H9 (cell line): ENCODE data around the gene NUP188. TPM values are rescaled to one million over a fixed set of nuclear protein-coding genes. Genes with fewer than 3 reads are reported as not detected.

Experiments used
- DNase-seq: peaks from one replicate; pipeline ENCODE4 v3.0.0-alpha.2; 2017
- H2AFZ ChIP-seq: one replicate; pipeline ENCODE4 v1.6.1; 2013; ENCODE audit warnings: mild to moderate bottlenecking, low read length, control low read depth, moderate library complexity
- H2AK5ac ChIP-seq: 2 replicates; pipeline ENCODE4 v1.6.1; 2013; ENCODE audit warnings: low read length, control low read depth, mixed read lengths; ENCODE audit not compliant: insufficient read length
- H2BK120ac ChIP-seq: one replicate; pipeline ENCODE4 v1.6.1; 2013; ENCODE audit warnings: low read depth, mild to moderate bottlenecking, low read length, control low read depth, inconsistent platforms; ENCODE audit not compliant: poor library complexity, severe bottlenecking
- H2BK12ac ChIP-seq: 2 replicates; pipeline ENCODE4 v1.6.1; 2013; ENCODE audit warnings: low read length, control low read depth, mixed read lengths, low read depth; ENCODE audit not compliant: insufficient read length
- H2BK15ac ChIP-seq: 2 replicates; pipeline ENCODE4 v1.6.1; 2013; ENCODE audit warnings: low read depth, low read length, control low read depth
- H2BK20ac ChIP-seq: one replicate; pipeline ENCODE4 v1.6.1; 2013; ENCODE audit warnings: low read depth, mild to moderate bottlenecking, low read length, control low read depth, inconsistent platforms; ENCODE audit not compliant: poor library complexity, severe bottlenecking
- H2BK5ac ChIP-seq: 2 replicates; pipeline ENCODE4 v1.6.1; 2013; ENCODE audit warnings: low read length, control low read depth, mixed read lengths; ENCODE audit not compliant: insufficient read length
- H3K14ac ChIP-seq: 2 replicates; pipeline ENCODE4 v1.6.1; 2013; ENCODE audit warnings: low read length, control low read depth; ENCODE audit not compliant: insufficient read depth
- H3K18ac ChIP-seq: 2 replicates; pipeline ENCODE4 v1.6.1; 2013; ENCODE audit warnings: low read depth, mild to moderate bottlenecking, mixed read lengths, low read length, control low read depth; ENCODE audit not compliant: insufficient read length
- H3K23ac ChIP-seq: 2 replicates; pipeline ENCODE4 v1.6.1; 2013; ENCODE audit warnings: low read length, control low read depth, mixed read lengths, low read depth; ENCODE audit not compliant: insufficient read length
- H3K23me2 ChIP-seq: 2 replicates; pipeline ENCODE4 v1.6.1; 2013; ENCODE audit warnings: low read depth, mild to moderate bottlenecking, mixed read lengths, low read length, control low read depth; ENCODE audit not compliant: insufficient read length, poor library complexity, severe bottlenecking
- H3K27ac ChIP-seq: 2 replicates; pipeline ENCODE4 v1.5.1; 2013; ENCODE audit warnings: low read length, control low read depth, mixed read lengths, low read depth; ENCODE audit not compliant: insufficient read length
- H3K27me3 ChIP-seq: 2 replicates; pipeline ENCODE4 v1.6.1; 2013; ENCODE audit warnings: low read length, control low read depth, inconsistent platforms; ENCODE audit not compliant: insufficient read depth
- H3K4ac ChIP-seq: 2 replicates; pipeline ENCODE4 v1.6.1; 2013; ENCODE audit warnings: low read depth, mild to moderate bottlenecking, control low read depth, inconsistent platforms, low read length, moderate library complexity
- H3K4me1 ChIP-seq: 2 replicates; pipeline ENCODE4 v1.6.1; 2013; ENCODE audit warnings: low read length, control low read depth, inconsistent platforms; ENCODE audit not compliant: insufficient read depth
- H3K4me2 ChIP-seq: 2 replicates; pipeline ENCODE4 v1.6.1; 2013; ENCODE audit warnings: low read length, control low read depth, mixed read lengths; ENCODE audit not compliant: insufficient read length, insufficient read depth
- H3K56ac ChIP-seq: 2 replicates; pipeline ENCODE4 v1.6.1; 2013; ENCODE audit warnings: low read depth, mild to moderate bottlenecking, mixed read lengths, low read length, control low read depth; ENCODE audit not compliant: insufficient read length
- H3K79me1 ChIP-seq: 2 replicates; pipeline ENCODE4 v1.6.1; 2013; ENCODE audit warnings: low read depth, mild to moderate bottlenecking, moderate library complexity, low read length, control low read depth, inconsistent platforms; ENCODE audit not compliant: insufficient read depth, poor library complexity, severe bottlenecking
- H3K79me2 ChIP-seq: 2 replicates; pipeline ENCODE4 v1.6.1; 2013; ENCODE audit warnings: low read length, control low read depth, inconsistent platforms; ENCODE audit not compliant: insufficient read depth
- H3K9ac ChIP-seq: 2 replicates; pipeline ENCODE4 v1.6.1; 2013; ENCODE audit warnings: low read length, control low read depth, mixed read lengths; ENCODE audit not compliant: insufficient read length; ENCODE audit errors: extremely low read depth
- H3K9me3 ChIP-seq: one replicate; pipeline ENCODE4 v1.6.1; 2013; ENCODE audit warnings: low read depth, low read length, inconsistent platforms; ENCODE audit not compliant: control insufficient read depth
- H3T11ph ChIP-seq: one replicate; pipeline ENCODE4 v1.6.1; 2013; ENCODE audit warnings: mild to moderate bottlenecking, low read length, control low read depth, inconsistent platforms
- H4K20me1 ChIP-seq: one replicate; pipeline ENCODE4 v1.6.1; 2013; ENCODE audit not compliant: control insufficient read depth, insufficient read length, insufficient read depth
- H4K5ac ChIP-seq: 2 replicates; pipeline ENCODE4 v1.6.1; 2013; ENCODE audit warnings: low read depth, mild to moderate bottlenecking, mixed read lengths, low read length, control low read depth; ENCODE audit not compliant: insufficient read length
- H4K8ac ChIP-seq: replicated peaks from 2 replicates; pipeline ENCODE4 v1.6.1; 2013; ENCODE audit warnings: low read length, control low read depth, mixed read lengths, low read depth; ENCODE audit not compliant: insufficient read length
- H4K91ac ChIP-seq: 2 replicates; pipeline ENCODE4 v1.6.1; 2013; ENCODE audit warnings: low read depth, mild to moderate bottlenecking, moderate library complexity, mixed read lengths, low read length, control low read depth; ENCODE audit not compliant: insufficient read length
- H3K27ac Mint-ChIP-seq, 3 experiments: 2 replicates in 2 of 3; 3 replicates in 1 of 3; pipeline ENCODE4 v1.8.0; 2020 to 2021; ENCODE audit warnings: mixed read lengths in 3 of 3, mild to moderate bottlenecking in 1 of 3, moderate library complexity in 1 of 3
- H3K27me3 Mint-ChIP-seq: 2 replicates; pipeline ENCODE4 v1.8.0; 2021; ENCODE audit warnings: low read depth, mild to moderate bottlenecking, moderate library complexity, mixed read lengths
- H3K36me3 Mint-ChIP-seq, 3 experiments: 2 replicates in 2 of 3; 3 replicates in 1 of 3; pipeline ENCODE4 v1.8.0; 2020 to 2021; ENCODE audit warnings: low read depth in 3 of 3, mixed read lengths in 3 of 3; ENCODE audit not compliant: insufficient read depth in 1 of 3
- H3K4me1 Mint-ChIP-seq, 2 experiments: 2 replicates each; pipeline ENCODE4 v1.8.0; 2020; ENCODE audit warnings: mixed read lengths in 2 of 2
- H3K4me3 Mint-ChIP-seq, 2 experiments: 2 replicates in 1 of 2; 3 replicates in 1 of 2; pipeline ENCODE4 v1.8.0; 2020 to 2021; ENCODE audit warnings: mild to moderate bottlenecking in 2 of 2, mixed read lengths in 2 of 2, moderate library complexity in 1 of 2
- H3K9me3 Mint-ChIP-seq, 2 experiments: 2 replicates in 1 of 2; 3 replicates in 1 of 2; pipeline ENCODE4 v1.8.0; 2020; ENCODE audit warnings: mild to moderate bottlenecking in 2 of 2, mixed read lengths in 2 of 2, moderate library complexity in 1 of 2
- WGBS: extraction: QIAGEN DNeasy Blood & Tissue Kit; methylation state at CpG from one replicate; pipeline ENCODE4 v1.1.7; 2013; ENCODE audit warnings: missing lambda C conversion rate, low lambda C conversion rate, mixed read lengths; ENCODE audit not compliant: insufficient read length; ENCODE audit errors: extremely low coverage; 5-methylcytosine and 5-hydroxymethylcytosine counted together
- total RNA-seq: library from RNA; stranded (reverse); gene quantifications from 2 replicates; pipeline ENCODE4 v1.2.1, GENCODE V29; 2021
- TF ChIP-seq, protein P1 (sequence below): fragments of 200-600 bp; sonication (generic); conservative IDR thresholded peaks from 3 replicates; pipeline ENCODE4 v1.8.0; 2021; ENCODE audit warnings: antibody characterized with exemption, mild to moderate bottlenecking

The NUP188 gene
- total RNA-seq, 1 experiment from 2014 or later: 101 TPM

DNA sequence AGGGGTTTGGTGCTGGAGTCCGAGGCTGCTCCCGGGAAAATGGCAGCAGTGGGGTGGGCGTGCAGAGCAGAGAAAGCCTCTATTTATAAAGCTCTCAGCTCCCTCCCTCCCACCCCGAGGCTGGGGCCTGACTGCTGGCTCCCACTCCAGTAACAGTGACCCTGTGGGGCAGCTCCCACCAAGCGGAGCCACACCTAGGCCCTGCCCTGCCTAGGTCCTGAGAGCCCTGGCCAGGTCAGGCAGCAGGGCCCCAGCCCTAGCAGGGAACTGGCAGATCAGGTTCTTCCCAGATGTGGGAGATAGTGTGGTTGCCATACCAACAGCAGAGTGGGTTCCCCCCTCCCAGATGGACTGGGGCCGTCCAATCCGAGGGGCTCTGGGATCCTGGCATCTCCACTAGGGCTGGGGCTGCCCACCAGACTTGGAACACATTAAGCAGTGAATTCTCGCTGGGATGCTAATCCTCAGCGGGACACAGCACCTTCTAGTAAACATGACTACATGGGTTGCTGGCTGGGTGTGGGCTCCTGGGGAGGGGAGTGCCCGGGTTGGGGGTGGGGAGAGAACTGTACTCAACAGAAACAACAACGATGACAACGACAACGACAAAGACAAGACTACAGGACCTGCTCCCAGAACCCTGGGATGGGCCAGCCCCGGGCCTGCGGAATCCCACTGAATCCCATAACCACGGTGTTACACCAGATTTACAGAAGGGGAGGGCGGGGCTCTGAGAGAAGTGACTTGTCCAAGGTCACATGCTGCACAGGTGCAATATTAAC is 79.1 kb downstream of the NUP188 start:
- no peaks in the 10 kb centered on the region for H4K20me1 ChIP-seq
- H4K91ac ChIP-seq: no peak overlapping the region
- no peaks in the 10 kb centered on the region for H3K27me3 ChIP-seq
- H3K79me1 ChIP-seq: peaks cover 12% of the 10 kb centered on the region
- H3K23ac ChIP-seq: no peak overlapping the region
- Mint-ChIP-seq H3K36me3 (peaks cover 2 to 5% (median 4%) of the 10 kb centered on the region in 3 experiments; a peak in 6 of 7 replicates), H3K4me3 (peak overlapping the region; percentile 76 to 90), H3K4me1 (peaks cover 9 to 50% of the 10 kb centered on the region in 2 experiments), H3K27me3 (no peaks in the 10 kb centered on the region), H3K9me3 (no peaks in the 10 kb centered on the region), H3K27ac (no peak overlapping the region; a peak in 2 of 7 replicates)
- no CpG with 5 or more reads among the region's 17 CpGs for WGBS
- H3K79me2 ChIP-seq: peaks cover 2% of the 10 kb centered on the region; the same call in 1 of the 2 replicates
- no peak overlapping the region for H3K14ac ChIP-seq
- no peak overlapping the region for H2AFZ ChIP-seq
- DNase-seq: peak; percentile 67
- no peak overlapping the region for H3K27ac ChIP-seq
- no peak overlapping the region for H3K4ac ChIP-seq
- H4K5ac ChIP-seq: no peak overlapping the region
- H4K8ac ChIP-seq: no peak overlapping the region
- no peak overlapping the region for H3K9ac ChIP-seq
- H3K4me2 ChIP-seq: peak overlapping the region; percentile 26
- no peaks in the 10 kb centered on the region for H3K9me3 ChIP-seq
- H2BK5ac ChIP-seq: no peak overlapping the region
- H3K4me1 ChIP-seq: no peaks in the 10 kb centered on the region; the same call in 1 of the 2 replicates
- H2BK15ac ChIP-seq: no peak overlapping the region
- no peak overlapping the region for H2BK120ac ChIP-seq
- H3K23me2 ChIP-seq: peaks cover 10% of the 10 kb centered on the region
- no peak overlapping the region for H2AK5ac ChIP-seq
- TF ChIP-seq, protein P1, sequence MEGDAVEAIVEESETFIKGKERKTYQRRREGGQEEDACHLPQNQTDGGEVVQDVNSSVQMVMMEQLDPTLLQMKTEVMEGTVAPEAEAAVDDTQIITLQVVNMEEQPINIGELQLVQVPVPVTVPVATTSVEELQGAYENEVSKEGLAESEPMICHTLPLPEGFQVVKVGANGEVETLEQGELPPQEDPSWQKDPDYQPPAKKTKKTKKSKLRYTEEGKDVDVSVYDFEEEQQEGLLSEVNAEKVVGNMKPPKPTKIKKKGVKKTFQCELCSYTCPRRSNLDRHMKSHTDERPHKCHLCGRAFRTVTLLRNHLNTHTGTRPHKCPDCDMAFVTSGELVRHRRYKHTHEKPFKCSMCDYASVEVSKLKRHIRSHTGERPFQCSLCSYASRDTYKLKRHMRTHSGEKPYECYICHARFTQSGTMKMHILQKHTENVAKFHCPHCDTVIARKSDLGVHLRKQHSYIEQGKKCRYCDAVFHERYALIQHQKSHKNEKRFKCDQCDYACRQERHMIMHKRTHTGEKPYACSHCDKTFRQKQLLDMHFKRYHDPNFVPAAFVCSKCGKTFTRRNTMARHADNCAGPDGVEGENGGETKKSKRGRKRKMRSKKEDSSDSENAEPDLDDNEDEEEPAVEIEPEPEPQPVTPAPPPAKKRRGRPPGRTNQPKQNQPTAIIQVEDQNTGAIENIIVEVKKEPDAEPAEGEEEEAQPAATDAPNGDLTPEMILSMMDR: no peak
- H3T11ph ChIP-seq: no peak overlapping the region
- H2BK20ac ChIP-seq: no peak overlapping the region
- H2BK12ac ChIP-seq: no peak overlapping the region
- H3K18ac ChIP-seq: no peak overlapping the region
- H3K56ac ChIP-seq: no peak overlapping the region
